ENCODE results near the gene OXER1.

DNA sequence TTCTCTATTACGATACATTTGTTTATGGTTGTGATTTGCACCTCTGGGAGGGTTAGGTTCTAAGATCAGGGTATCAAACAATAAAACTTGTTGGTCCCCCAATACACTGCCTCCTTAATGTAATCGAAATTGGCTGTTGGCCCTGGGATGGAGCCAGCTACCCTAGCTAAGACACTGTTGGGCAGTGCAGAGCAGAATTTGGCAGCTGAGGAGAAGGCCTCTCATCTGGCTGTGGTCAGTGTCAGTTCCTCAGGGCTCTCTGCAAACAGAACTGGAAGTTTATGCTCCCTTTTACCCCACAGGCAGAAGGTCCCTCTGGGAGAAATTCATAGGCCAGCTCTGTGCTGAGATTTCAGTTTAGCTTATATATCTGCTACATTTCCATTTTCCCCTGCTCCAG lies 37.0 kb upstream of the OXER1 start:
- TF ChIP-seq, protein P1, sequence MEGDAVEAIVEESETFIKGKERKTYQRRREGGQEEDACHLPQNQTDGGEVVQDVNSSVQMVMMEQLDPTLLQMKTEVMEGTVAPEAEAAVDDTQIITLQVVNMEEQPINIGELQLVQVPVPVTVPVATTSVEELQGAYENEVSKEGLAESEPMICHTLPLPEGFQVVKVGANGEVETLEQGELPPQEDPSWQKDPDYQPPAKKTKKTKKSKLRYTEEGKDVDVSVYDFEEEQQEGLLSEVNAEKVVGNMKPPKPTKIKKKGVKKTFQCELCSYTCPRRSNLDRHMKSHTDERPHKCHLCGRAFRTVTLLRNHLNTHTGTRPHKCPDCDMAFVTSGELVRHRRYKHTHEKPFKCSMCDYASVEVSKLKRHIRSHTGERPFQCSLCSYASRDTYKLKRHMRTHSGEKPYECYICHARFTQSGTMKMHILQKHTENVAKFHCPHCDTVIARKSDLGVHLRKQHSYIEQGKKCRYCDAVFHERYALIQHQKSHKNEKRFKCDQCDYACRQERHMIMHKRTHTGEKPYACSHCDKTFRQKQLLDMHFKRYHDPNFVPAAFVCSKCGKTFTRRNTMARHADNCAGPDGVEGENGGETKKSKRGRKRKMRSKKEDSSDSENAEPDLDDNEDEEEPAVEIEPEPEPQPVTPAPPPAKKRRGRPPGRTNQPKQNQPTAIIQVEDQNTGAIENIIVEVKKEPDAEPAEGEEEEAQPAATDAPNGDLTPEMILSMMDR (IDR thresholded peaks at IDR 0.05), result no peak
- TF ChIP-seq POLR2A (IDR thresholded peaks at IDR 0.05), result no peak
